ENCODE data around the gene SARNP.

DNA sequence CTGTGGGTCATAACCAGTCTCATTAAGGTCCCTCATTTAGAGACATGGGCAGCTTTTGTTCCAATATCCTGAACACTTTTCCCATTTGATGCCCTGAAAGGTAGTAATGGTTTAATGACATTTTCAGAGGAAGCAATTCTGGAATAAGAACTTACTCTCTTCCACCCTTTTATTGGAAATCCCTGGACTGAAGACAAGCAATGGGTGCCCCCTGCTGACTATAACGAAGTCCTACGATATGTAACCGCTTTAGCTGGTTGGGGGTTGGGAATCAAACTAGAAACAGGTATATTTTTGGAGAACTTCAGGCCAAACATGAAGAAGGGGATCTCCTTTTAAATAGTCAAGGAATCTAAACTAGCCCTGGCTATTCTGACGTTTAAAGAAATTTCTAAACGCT, 20.5 kb downstream of the SARNP start:
- TF ChIP-seq, protein P1, sequence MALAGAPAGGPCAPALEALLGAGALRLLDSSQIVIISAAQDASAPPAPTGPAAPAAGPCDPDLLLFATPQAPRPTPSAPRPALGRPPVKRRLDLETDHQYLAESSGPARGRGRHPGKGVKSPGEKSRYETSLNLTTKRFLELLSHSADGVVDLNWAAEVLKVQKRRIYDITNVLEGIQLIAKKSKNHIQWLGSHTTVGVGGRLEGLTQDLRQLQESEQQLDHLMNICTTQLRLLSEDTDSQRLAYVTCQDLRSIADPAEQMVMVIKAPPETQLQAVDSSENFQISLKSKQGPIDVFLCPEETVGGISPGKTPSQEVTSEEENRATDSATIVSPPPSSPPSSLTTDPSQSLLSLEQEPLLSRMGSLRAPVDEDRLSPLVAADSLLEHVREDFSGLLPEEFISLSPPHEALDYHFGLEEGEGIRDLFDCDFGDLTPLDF (CRISPR knock-in tag; IDR thresholded peaks at IDR 0.05) = no peak
- TF ChIP-seq PRRX2 (CRISPR knock-in tag; IDR thresholded peaks at IDR 0.05) = no peak
- TF ChIP-seq, protein P2, sequence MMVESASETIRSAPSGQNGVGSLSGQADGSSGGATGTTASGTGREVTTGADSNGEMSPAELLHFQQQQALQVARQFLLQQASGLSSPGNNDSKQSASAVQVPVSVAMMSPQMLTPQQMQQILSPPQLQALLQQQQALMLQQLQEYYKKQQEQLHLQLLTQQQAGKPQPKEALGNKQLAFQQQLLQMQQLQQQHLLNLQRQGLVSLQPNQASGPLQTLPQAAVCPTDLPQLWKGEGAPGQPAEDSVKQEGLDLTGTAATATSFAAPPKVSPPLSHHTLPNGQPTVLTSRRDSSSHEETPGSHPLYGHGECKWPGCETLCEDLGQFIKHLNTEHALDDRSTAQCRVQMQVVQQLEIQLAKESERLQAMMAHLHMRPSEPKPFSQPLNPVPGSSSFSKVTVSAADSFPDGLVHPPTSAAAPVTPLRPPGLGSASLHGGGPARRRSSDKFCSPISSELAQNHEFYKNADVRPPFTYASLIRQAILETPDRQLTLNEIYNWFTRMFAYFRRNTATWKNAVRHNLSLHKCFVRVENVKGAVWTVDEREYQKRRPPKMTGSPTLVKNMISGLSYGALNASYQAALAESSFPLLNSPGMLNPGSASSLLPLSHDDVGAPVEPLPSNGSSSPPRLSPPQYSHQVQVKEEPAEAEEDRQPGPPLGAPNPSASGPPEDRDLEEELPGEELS (CRISPR knock-in tag; IDR thresholded peaks at IDR 0.05) = no peak
- TF ChIP-seq, protein P3, sequence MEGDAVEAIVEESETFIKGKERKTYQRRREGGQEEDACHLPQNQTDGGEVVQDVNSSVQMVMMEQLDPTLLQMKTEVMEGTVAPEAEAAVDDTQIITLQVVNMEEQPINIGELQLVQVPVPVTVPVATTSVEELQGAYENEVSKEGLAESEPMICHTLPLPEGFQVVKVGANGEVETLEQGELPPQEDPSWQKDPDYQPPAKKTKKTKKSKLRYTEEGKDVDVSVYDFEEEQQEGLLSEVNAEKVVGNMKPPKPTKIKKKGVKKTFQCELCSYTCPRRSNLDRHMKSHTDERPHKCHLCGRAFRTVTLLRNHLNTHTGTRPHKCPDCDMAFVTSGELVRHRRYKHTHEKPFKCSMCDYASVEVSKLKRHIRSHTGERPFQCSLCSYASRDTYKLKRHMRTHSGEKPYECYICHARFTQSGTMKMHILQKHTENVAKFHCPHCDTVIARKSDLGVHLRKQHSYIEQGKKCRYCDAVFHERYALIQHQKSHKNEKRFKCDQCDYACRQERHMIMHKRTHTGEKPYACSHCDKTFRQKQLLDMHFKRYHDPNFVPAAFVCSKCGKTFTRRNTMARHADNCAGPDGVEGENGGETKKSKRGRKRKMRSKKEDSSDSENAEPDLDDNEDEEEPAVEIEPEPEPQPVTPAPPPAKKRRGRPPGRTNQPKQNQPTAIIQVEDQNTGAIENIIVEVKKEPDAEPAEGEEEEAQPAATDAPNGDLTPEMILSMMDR (IDR thresholded peaks at IDR 0.05) = peak; percentile 27; the same call in 1 of the 2 replicates

Measured in WTC11 (cell line).